HTERT RPE-1 (cell line): ENCODE results near the gene STT3A.
"Not testable (repeated sequence)": the region's sequence is repeated elsewhere in the genome, so short reads cannot be mapped to it uniquely, and the experiment has no call there.

Experiments used
- in situ Hi-C: fragments of 300-500 bp; cut with MboI; formaldehyde crosslinking; loops from 4 replicates; pipeline ENCODE4 v1.14.3; 2020; ENCODE audit warnings: low sequenced_read_pairs

The STT3A gene

DNA sequence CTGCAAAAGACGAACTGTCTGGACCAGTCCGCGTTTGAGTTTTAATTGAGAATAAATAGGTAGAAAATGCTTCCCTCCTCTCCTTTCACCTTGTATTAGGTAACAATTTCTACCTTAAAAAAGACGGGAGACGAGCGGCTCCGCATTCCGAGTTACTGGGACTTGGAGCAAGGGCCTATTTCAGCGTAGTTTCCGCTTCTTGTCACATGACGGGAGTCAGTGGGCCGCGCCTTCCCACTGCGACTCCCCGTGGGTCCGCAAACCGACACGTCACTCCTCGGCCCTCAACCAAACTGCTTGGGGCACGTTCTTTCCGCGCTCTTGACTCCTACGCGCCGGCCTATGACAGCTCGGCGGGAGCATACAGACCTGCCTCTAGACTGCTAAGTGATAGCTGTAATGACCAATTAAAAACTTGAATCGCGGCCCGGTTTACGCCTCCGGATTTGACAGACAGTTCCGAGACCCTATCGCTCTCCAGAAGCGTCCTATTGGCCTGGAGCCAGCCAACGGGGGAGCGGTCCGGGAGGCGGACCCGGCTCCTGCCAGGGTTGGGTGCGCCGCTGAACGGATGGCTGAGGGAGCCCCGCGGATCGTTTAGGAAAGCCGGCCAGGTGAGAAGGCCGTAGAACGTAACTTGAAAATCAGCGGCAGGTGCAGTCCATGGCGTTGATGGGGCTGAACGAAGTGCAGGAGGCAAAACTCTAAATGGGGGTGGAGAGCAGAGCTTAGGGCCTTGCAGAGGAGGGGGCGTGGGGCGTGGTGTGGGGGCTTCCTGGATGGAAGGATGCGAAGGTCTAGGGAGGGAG is at the start of gene STT3A:
STT3A (plus strand) TSS at position 548 of the 809 bp plus-strand sequence. CDS start 3,064 bp downstream, outside the sequence.
- in situ Hi-C loops = no loop called here

DNA sequence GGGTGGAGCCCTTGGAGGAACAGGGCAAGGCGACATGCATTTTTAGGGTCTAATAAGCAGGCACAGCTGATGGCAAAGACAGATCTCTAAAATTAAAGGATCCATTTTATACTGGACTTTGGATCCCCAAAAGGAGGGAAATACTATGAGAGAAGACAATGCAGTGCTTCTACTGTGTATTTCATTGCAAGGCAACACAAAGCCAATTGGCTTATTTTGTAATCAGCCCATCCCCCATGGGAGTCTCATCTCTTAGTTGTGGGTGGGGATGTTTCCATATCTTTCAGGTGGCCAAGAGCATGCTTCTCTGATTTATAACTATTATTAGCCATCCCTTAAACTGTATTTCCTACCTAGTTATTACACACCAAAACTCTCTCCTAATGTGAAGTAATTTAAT is 41.9 kb upstream of the STT3A start:
- in situ Hi-C loops = no loop called here

DNA sequence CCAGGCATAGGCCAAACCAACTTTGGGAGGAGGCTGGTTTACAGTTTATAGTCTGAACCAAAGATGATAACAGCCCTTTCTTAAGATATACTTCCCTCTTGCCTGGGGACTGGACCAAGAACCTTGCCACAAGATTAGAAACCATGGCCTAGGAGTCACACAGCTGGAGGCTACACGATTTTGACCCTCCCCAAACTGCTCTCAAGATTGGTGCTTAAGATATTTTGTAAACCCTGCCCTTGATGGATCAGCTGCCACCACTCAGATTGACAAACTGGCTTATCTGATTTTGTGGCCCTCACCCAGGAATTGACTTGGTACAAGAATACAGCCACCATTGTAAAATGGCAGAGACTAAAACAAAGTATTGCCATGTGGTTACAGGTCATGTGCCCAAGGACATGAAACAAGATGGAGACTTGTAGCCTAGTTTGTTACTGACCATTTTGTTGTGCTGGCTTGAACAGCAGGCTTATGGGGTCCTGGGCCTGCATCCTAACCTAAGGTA is 40.8 kb upstream of the STT3A start:
- in situ Hi-C loops = no loop called here

- in situ Hi-C loops = no loop called here
Measured at GRCh38 chr11:125552927-125553326, 39.7 kb upstream of the STT3A start.

DNA sequence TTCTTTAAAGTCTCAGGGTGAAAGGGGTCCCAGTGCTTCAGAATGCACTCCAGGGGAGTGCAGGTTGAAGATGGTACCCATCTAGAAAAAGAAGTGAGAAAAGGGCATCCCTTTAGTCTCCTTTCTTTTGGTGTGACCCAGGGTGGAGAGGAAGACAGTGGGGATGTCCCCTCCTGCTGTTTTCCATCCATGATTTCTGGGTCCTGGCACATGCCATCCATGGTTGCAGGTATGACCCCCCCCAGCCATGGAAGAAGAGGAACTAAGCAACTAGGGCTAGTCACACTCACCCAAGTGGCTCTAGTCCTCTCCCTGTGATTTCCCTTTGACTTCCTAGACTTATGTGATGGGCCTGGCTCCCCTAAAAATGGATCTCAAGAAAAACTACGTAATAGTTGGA is 39.3 kb upstream of the STT3A start:
- in situ Hi-C loops = no loop called here

DNA sequence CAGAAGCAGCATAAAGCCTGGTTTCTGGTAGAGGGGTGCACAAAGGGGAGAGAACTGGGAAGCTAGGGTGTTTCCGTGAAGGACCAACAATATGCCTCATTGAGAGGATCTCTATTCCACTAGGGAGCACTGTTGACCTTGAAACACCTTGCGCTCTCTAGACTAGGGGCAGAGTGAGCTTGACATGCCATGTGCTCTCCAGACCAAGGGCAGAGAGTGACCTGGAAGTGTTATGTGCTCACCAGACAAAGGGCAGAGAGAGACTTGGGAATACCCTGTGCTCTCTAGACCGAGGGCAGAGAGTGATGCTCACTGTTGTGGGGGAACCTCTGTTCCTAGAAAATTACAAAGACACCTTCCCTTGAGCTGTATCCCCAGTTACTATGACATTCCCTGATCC is 38.6 kb upstream of the STT3A start:
- in situ Hi-C loops = no loop called here

DNA sequence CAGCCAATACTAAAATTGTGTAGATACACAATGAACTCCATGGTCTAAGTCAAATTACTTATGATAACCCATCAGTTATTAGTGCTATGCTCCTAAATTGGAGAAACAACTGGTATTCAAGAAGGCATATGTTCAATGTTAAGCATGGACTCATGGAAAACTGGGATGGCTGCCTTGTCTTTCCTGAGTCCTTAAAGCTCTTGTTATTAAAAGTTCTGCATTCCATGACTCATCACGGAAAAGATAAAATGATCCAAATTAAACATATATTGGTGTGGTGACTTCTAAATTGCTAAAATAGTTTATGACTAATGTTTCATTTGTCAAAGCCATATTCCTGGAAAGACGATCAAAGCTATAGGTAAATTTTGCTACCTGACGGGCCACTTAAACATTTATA is 32.8 kb upstream of the STT3A start:
- in situ Hi-C loops = no loop called here

GRCh38 chr11:125561924-125562323 is 30.7 kb upstream of the STT3A start:
- in situ Hi-C loops = no loop called here

DNA sequence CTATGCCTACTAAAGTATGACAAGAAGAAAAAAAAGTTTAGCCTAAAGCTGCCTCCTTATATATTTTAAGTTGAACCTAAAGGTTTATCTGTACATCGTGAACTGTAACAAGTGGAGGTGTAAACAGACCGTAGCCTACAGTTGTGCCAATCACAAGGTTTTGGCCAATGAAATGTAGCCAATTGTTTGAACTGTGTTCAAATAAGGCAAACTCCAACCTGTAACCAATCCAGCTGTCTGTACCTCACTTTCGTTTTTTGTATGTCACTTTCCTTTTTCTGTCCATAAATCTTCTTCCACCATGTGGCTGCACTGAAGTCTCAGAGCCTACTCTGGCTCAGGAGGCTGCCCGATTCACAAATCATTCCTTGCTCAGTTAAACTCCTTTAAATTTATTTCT is 30.2 kb upstream of the STT3A start:
- in situ Hi-C loops = no loop called here

DNA sequence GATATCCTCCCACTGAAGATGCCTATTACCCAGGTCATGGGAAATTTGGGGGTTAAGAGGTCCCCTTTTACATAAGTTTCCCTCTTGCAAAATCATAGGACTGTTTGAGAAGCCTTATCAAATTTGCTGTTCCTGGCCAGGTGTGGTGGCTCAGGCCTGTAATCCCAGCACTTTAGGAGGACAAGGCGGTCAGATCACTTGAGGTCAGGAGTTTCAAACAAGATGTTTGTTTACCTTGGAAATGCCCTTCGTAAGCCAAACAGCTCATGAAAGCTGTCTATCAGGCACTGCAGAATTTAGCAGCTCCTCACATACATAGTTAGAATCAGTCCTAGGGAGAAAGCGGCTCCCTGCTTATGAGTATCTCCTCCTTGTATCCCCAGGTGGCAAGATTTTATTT is 28.3 kb upstream of the STT3A start:
- in situ Hi-C loops = no loop called here

DNA sequence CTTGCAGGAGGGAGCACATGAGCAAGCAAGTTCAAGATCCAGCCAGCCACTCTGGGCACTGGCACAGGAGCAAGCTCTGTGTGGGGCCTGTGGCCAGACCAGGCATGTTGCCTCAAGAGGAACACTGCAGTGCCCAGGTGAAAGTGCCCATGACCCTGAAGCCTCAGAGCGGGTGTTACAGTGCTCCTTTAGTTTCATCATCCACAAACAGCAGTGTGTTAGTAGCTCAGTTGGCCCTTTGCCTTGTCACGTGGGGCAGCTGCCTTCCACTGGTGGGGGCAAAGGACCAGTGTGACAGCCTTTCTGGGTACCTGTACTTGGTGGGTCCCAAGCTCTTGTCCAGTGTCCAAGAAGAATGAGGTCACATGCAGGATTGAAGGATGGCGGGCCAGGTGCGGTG is 26.4 kb upstream of the STT3A start:
- in situ Hi-C loops = no loop called here

DNA sequence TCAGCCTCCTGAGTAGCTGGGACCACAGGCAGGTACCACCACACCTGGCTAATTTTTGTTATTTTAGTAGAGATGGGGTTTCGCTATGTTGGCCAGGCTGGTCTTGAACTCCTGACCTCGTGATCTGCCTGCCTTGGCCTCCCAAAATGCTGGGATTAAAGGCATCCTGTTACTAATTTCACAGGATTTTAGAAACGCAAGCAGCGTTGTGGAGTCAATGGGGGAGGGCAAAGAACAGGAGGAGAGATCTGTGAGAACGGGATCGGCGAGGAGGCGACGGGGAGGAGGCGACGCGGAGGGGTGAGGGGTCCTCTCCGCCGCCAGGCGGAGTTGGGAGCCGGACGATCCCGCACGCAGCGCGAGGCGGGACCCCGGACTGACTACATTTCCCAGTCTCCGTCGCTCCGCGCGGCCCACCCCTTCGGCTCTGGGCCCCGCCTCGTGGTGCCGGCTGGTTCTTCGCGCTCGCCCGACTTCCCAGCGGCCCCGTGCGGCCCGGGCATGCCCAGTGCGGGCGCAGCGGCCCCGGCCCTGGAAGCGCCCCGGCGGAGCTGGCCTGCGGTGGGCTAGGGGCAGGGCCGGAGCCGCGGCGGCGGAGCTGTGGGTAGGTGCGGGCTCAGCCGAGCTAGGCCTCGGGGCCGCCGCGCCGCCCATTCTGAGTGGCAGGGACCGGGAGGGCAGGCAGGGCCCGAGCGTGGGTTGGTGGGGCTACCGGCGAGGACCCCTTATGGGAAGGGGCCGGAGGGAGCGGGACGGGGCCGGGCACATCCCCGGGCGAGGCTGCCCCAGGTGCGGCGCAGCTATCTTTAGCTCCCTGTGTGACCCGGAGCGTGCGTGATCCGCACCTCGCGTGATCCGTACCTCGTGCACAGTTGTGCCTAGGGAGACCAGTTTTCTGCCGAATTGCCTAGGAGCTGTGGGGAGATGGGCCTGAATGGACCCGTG is 23.4 kb upstream of the STT3A start, which contains the start of gene EI24:
EI24 (plus strand) TSS at position 508 of the 945 bp plus-strand sequence. CDS start 3,051 bp downstream, outside the sequence.
- in situ Hi-C loops = no loop called here

GRCh38 chr11:125569915-125570621 is 22.6 kb upstream of the STT3A start:
- in situ Hi-C loops = no loop called here

DNA sequence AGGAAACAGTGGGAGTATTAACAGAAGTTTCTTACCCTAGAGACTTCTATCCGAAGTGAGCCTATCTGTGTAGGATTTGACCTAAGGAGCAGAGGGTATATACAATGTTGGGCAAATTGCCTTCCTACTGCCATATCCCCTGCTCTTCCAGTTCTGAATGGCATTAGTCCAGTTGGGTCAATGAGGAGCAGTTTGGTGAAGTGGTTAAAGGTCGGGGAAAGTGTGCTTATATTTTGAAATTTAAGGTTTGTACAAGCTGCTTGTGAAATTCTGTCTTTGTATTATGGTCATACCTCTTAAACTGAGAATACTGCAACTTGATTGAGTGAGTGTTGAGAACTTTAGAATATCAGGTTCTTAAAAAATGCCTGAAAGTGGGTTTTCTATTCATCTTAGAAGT is 21.7 kb upstream of the STT3A start:
- in situ Hi-C loops = no loop called here

- in situ Hi-C loops = no loop called here
Measured at GRCh38 chr11:125572916-125573315, 19.7 kb upstream of the STT3A start.

DNA sequence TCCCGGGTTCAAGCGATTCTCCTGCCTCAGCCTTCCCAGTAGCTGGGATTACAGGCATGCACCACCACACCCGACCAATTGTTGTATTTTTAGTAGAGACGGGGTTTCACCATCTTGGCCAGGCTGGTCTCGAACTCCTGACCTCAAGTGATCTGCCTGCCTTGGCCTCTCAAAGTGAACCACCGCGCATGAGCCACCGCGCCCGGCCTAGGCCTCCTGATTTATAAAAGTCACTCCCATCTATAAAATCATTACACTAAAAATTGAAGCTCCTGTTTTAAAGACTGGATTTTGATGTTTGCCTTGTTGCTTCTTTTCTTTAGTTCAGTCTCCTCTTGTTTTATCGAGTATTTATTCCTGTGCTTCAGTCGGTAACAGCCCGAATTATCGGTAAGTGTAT is 15.5 kb upstream of the STT3A start:
- in situ Hi-C loops = not testable (repeated sequence)

- in situ Hi-C loops = no loop called here
Measured at GRCh38 chr11:125578783-125579182, 13.9 kb upstream of the STT3A start.

DNA sequence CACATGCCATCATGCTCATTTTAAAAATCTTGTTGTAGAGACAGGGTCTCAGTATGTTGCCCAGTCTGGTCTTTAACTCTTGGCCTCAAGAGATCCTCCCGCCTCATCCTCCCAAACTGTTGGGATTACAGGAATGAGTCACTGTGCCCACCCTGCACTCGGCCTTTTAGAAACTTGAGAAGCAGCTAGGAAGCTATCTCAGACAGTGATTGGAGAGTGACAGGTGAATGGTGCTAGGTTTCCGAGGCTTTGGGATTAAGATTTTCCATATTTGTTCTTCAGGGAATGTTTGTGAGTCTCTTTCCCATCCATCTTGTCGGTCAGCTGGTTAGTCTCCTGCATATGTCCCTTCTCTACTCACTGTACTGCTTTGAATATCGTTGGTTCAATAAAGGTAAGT is 12.8 kb upstream of the STT3A start:
- in situ Hi-C loops = no loop called here

GRCh38 chr11:125583496-125583895 is 9.2 kb upstream of the STT3A start:
- in situ Hi-C loops = no loop called here

DNA sequence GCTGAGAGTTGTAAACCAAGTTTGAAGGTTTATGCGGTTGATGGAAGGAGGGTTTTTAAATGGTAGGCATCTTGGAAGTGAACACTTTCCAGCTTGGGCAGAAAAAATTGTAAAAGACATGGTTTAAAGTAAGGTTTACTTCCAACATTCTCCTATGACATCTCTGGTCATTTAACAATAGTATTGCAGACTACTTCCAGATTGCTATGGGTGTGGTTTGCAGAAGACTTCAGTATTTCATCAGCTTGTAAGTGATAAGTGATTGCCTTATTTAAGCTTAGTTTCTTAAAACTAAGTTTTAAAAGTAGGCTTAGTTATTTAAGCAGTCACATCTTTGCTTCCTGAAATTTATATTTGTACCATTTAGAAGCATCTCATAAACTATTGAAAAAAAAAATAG is 7.2 kb upstream of the STT3A start:
- in situ Hi-C loops = no loop called here

- in situ Hi-C loops = no loop called here
Measured at GRCh38 chr11:125586623-125587022, 6.0 kb upstream of the STT3A start.
